GM19351 (cell line): ENCODE measurements around the gene JPT1.
A peak's percentile ranks its signal among the peaks of the same experiment; 100 is the strongest.
"Not testable (repeated sequence)": the region's sequence is repeated elsewhere in the genome, so short reads cannot be mapped to it uniquely, and the experiment has no call there.

Source experiments
- ATAC-seq: cut with Tn5 transposase; IDR thresholded peaks from one replicate; pipeline ENCODE4 v1.9.1; 2021; ENCODE audit warnings: mild to moderate bottlenecking, moderate library complexity; ENCODE audit not compliant: unreplicated experiment

JPT1 gene

DNA sequence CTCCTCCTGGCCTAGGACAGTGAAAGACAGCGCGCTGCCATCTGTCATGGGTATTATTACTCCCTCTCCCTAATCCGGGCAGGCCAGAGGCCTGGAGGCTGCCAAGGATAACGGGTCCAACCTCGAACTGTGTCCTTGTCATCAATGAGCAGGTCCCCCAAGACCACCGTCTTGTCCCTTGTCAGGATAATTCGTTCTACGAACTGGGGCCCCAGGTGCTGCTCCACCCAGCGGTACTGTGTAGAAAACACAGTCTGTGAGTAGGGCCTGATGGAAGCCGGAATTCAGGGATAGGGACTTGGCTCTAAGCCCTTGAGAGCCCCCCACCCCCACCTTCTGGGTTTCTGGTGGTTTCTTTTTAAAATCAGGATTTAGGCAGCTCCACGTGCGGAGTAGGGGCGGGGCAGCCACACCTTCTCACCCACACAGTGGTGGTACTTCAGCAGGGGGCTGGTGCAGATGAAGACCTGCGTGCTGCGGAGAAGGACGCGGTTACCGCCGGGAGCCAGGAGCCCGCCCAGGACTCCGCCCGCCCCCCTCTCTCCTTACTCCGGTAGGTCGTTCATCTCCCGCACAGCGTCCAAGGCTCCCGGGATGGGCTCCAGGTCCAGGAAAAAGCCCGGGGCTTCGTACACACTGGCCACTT lies 23.6 kb downstream of the JPT1 start:
- peak; percentile 27 for ATAC-seq

DNA sequence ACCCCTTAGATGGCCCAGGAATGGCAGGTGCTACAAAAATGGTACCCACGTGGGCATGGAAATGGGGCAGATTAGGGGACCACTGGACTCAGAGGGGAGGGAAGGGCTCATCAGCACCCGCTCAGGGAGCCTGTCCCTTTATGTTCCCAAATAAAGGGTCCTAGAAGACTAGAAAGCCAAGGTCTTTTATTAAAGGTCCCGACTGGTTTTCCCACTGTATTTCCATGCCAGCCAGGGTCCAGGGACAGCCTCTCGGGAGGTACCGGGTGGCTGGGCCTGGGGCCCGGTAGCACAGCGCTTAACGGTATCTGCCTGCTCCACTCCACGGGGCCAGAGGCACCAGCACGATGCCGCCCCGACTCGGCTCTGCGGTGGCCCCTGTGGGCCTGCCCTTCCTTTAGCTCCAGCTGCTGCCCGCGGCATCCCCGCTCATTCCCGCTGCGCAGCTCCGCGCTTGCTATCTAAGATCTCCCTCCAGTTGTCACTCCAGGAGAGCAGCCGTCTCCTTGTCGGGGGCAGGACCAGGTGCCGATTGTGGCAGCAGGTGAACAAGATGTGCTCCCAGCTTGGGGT lies 24.2 kb downstream of the JPT1 start:
- ATAC-seq, result no peak

- no peak for ATAC-seq
Observed at GRCh38 chr17:75129576-75129975, 24.7 kb downstream of the JPT1 start.

- ATAC-seq, result no peak
Observed at GRCh38 chr17:75128694-75129505, 25.4 kb downstream of the JPT1 start.

GRCh38 chr17:75127936-75128335 lies 26.4 kb downstream of the JPT1 start:
- ATAC-seq, result not testable (repeated sequence)

GRCh38 chr17:75126954-75127353 lies 27.4 kb downstream of the JPT1 start:
- ATAC-seq, result no peak

GRCh38 chr17:75125984-75126383 lies 28.3 kb downstream of the JPT1 start:
- no peak for ATAC-seq

DNA sequence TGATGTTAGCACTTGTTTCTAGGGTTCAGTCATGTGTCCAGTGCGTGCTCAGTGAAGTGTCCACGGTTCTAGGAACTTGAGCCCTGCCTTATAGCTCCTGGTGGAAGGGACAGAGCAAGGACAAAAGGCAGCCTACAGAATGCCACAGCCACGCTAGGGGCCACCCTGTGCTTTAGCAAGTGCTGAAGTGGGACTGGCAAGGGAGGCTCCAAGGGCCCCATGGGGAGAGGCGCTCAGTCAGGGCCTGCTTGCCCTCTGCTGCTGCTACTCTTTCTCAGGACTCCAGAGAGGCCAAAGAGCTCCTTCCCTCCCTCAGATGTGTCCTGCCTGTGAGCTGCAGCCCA lies 29.5 kb downstream of the JPT1 start:
- ATAC-seq, result no peak

DNA sequence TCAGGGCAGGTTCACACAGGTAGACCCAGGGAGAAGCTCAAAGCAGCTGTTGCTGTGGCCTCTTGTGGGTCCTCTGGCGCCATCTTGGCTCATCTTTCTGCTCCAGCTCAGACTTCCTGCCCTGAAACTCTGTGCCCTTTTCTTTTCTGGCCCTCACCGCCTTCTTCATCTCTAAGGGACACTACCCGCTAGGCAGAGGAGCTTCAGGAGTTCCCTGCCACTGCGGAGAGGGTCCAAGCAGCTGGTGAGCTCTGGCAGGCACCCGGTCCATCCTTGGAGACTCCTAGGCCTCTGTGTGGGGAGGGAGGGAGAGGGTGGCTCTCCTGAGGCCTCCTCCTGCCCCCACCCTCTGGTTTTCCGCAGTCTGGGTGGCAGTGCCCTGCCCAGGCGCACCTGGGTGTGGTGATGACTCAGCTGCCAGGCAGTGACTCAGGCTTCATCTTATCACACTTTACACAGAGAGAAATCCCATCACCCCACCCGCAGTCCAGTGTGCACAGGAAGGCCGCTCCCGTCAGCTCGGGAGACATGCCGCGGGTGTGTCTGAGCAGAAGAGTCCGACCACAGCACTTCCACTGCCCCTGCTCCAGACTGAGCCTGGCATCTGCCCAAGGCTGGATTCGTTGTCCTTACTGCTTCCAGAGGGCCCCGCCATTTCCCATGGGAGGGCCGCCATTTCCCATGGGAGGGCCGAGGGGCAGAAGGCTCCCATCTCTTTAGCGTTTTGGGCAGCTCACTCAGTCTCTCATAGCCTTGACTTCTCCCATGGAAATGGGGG lies 30.1 kb downstream of the JPT1 start:
- ATAC-seq, result no peak

- ATAC-seq, result no peak
Observed at GRCh38 chr17:75118307-75118706, 36.0 kb downstream of the JPT1 start.

GRCh38 chr17:75116737-75117136 lies 37.6 kb downstream of the JPT1 start:
- ATAC-seq, result no peak

GRCh38 chr17:75115555-75115954 lies 38.8 kb downstream of the JPT1 start:
- ATAC-seq, result no peak

- no peak for ATAC-seq
Observed at GRCh38 chr17:75114552-75115314, 39.6 kb downstream of the JPT1 start.

DNA sequence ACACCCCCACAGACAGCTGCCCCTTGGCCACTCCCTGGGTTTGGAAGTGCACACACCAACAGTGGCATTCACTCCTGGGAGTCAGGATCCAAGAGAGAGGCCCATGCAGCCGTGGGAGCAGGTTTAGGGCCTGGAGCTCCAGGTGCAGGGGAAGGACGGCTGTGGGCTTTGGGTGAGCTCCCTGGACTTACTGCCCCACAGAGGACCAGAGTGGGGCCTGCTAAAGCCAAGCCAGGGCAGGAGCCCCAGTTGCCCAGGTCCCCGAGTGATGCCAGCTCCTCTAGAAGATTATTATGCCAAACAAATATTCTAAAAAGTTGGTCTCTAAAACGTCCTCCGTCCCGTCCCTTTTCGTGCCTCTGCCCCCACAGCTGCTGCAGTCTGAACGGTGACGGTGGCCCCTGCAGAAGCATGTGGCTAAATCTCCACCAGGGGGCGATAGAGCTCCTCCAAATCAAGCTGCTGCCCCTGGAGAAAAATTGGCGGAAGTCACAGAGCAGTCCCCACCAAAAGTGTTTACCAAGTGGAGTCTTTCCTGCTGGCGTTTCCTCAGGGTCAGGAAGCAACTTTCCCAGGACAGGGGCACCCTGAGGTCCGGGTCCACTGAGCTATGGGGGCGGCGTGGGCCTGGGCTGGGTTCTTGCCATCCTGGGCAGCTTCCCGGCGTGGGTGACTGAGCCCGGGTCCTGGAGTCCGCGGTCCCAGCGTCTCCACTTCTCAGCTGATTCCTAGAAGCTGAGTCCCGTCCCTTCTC lies 40.3 kb downstream of the JPT1 start:
- peak; percentile 49 for ATAC-seq

GRCh38 chr17:75111777-75112335 lies 42.5 kb downstream of the JPT1 start:
- no peak for ATAC-seq

GRCh38 chr17:75110234-75110937 lies 43.9 kb downstream of the JPT1 start:
- ATAC-seq, result no peak

GRCh38 chr17:75109407-75110233 lies 44.7 kb downstream of the JPT1 start, which contains the start of gene ARMC7:
Gene ARMC7 (plus strand): TSS chr17:75109969. CDS start chr17:75110289, 320 bp downstream.
- ATAC-seq, result peak; percentile 49

- no peak for ATAC-seq
Observed at GRCh38 chr17:75109046-75109406, 45.3 kb downstream of the JPT1 start.
